Heart right ventricle (tissue), 16 donors: Measurements from ENCODE around the gene HDAC9. TPM values are rescaled to one million over a fixed set of nuclear protein-coding genes. Genes with fewer than 3 reads are reported as not detected.

ENCODE experiments used
- ATAC-seq, 8 donors: fragments of 200-7000 bp; cut with Tn5 transposase; one replicate each; pipeline ENCODE4 v1.9.1; 2020; ENCODE audit warnings: mild to moderate bottlenecking in 8 of 8, moderate library complexity in 8 of 8, moderate number of reproducible peaks in 1 of 8
- DNase-seq, 2 donors: peaks; one replicate each; pipeline ENCODE4 v3.0.0-alpha.2; 2020
- H3K27ac ChIP-seq, 10 donors: fragments of 200-600 bp; sonication (generic) in 2 of 10; one replicate each; pipeline versions ENCODE4 v1.5.0 to v1.8.0; 2020 to 2022; ENCODE audit warnings: mild to moderate bottlenecking in 3 of 10
- H3K27me3 ChIP-seq, 7 donors: fragments of 200-600 bp; one replicate each; pipeline ENCODE4 v1.8.0; 2021 to 2022; ENCODE audit warnings: mild to moderate bottlenecking in 2 of 7
- H3K36me3 ChIP-seq, 9 donors: fragments of 200-600 bp; sonication (generic) in 1 of 9; one replicate each; pipeline versions ENCODE4 v1.5.0 to v1.8.0; 2020 to 2022; ENCODE audit warnings: mild to moderate bottlenecking in 2 of 9
- H3K4me1 ChIP-seq, 9 donors: fragments of 200-600 bp; sonication (generic) in 1 of 9; one replicate each; pipeline versions ENCODE4 v1.5.0 to v1.8.0; 2020 to 2022; ENCODE audit warnings: mild to moderate bottlenecking in 4 of 9
- H3K4me3 ChIP-seq, 10 donors: fragments of 200-600 bp; sonication (generic) in 2 of 10; one replicate each; pipeline versions ENCODE4 v1.5.0 to v1.8.0; 2020 to 2022; ENCODE audit warnings: mild to moderate bottlenecking in 7 of 10, moderate library complexity in 2 of 10
- H3K9me3 ChIP-seq, 11 donors: fragments of 200-600 bp in 10 of 11; sonication (generic) in 2 of 11; one replicate each; pipeline versions ENCODE4 v1.5.0 to v1.8.0; 2013 to 2022; ENCODE audit warnings: mild to moderate bottlenecking in 2 of 11, control low read depth in 1 of 11, moderate library complexity in 1 of 11
- CTCF ChIP-seq, 9 donors: fragments of 200-600 bp; sonication (generic) in 2 of 9; IDR thresholded peaks; one replicate each; pipeline versions ENCODE4 v1.5.0 to v1.8.0; 2021 to 2022; ENCODE audit warnings: antibody characterized with exemption in 9 of 9, mild to moderate bottlenecking in 5 of 9, moderate library complexity in 1 of 9
- WGBS, 2 donors: extraction: QIAGEN DNeasy Blood & Tissue Kit; methylation state at CpG; one replicate each; pipeline ENCODE4 v1.1.7; 2013; ENCODE audit warnings: inconsistent platforms in 1 of 2; 5-methylcytosine and 5-hydroxymethylcytosine counted together
- intact Hi-C, 10 donors: fragments of 100-400 bp; cut with DNase I; formaldehyde crosslinking; loops; one replicate each; pipeline versions ENCODE4 v1.11.1 to v1.14.2; 2022
- polyA plus RNA-seq, 2 donors: library from polyadenylated mRNA; stranded (reverse); fragments of 200-250 nt; gene quantifications; one replicate each; pipeline ENCODE4 v1.2.3, GENCODE V29; 2013
- total RNA-seq, 10 donors: library from RNA; stranded (reverse); fragmentation: NEBNext Ultra II Directional in 3 of 10; extraction: Animal tissue kit (Norgen Biotek cat#: 25700) in 3 of 10; gene quantifications; one replicate each; pipeline versions ENCODE4 v1.2.1 to v1.2.4, GENCODE V29; 2021 to 2023
- donor health status: Arrhythmogenic right ventricular cardiomyopathy.
- donor health status: ischemic (EF 13 %, LVEDD 7.1; RV severe dilation, severe dysfunction).
- donor health status: healthy with polysubstance abuse.
- donor health status: DM: no; HTN: yes; CAD: no.
- donor health status: DM: no; HTN: no; CAD: no.
- donor health status: ischemic (EF 25% LVEDD 6.9; RV normal size, moderate dysfunction).
- donor health status: ischemic (EF 25% LVEDD 5.7; RV mildly dilated, moderate dysfunction).
- donor health status: healthy.
- donor health status: DM: yes; HTN: yes; CAD: no.
- donor health status: Ischemic cardiomyopathy.
- donor health status: ischemic (EF 35%, LVEDD 5.7; RV mildly dilated, moderate dysfunction).
- donor health status: nonischemic (EF 11% LVEDD 7.7; RV severe dilation, severe dysfunction).
- donor health status: DM: yes; HTN: yes; CAD: no.
- donor health status: PGD.
- donor health status: ischemic (EF 29% LVEDD 5.4; RV normal size, mild dysfunction).
- donor health status: nonischemic (EF 23%, LVEDD 6.1; RV moderate dilation, normal function).

Gene HDAC9
- total and polyA plus RNA-seq, 12 donors, result 1.9 to 66.1 (median 38.6) TPM

- Histone ChIP-seq H3K4me3 (no peak overlapping the region), H3K4me1 (peaks cover 0 to 15% (median 0%) of the 10 kb centered on the region in 9 donors), H3K27ac (no peak overlapping the region), H3K27me3 (no peaks in the 10 kb centered on the region), H3K36me3 (no peaks in the 10 kb centered on the region), H3K9me3 (no peaks in the 10 kb centered on the region)
- TF ChIP-seq CTCF (IDR thresholded peaks at IDR 0.05), result no peak
- DNase-seq (no peak), ATAC-seq (peak in 4 of 8 donors; percentile 34 to 76 (median 71))
- intact Hi-C loops, result no loop called here
These were observed 23.9 kb upstream of the HDAC9 start for GRCh38 chr7:18471476-18472160.

- Histone ChIP-seq H3K4me3 (no peak overlapping the region), H3K4me1 (peaks cover 0 to 15% (median 0%) of the 10 kb centered on the region in 9 donors), H3K9me3 (no peaks in the 10 kb centered on the region), H3K27ac (no peak overlapping the region), H3K27me3 (no peaks in the 10 kb centered on the region), H3K36me3 (no peaks in the 10 kb centered on the region)
- intact Hi-C loops, result no loop called here
- DNase-seq, result no peak
- no peak for TF ChIP-seq CTCF (IDR thresholded peaks at IDR 0.05)
- 91 to 100% methylated on average over 2 of the region's 2 CpGs for WGBS, 2 donors
- ATAC-seq, result no peak
These were observed 23.4 kb upstream of the HDAC9 start for GRCh38 chr7:18472161-18472483.

- no peaks in the 10 kb centered on the region for H3K9me3 ChIP-seq
- DNase-seq, result no peak
- no peak overlapping the region for H3K27ac ChIP-seq
- WGBS, 2 donors, result 98 to 99% methylated on average over 2 of the region's 2 CpGs
- H3K4me3 ChIP-seq, result no peak overlapping the region
- intact Hi-C loops, result no loop called here
- no peaks in the 10 kb centered on the region for H3K27me3 ChIP-seq
- peaks cover 0 to 15% (median 0%) of the 10 kb centered on the region in 9 donors for H3K4me1 ChIP-seq
- TF ChIP-seq CTCF (IDR thresholded peaks at IDR 0.05), result no peak
- ATAC-seq, result no peak
- H3K36me3 ChIP-seq, result no peaks in the 10 kb centered on the region
These were observed 22.4 kb upstream of the HDAC9 start for GRCh38 chr7:18473119-18473518.

- intact Hi-C loops, result no loop called here
- peaks cover 0 to 19% (median 0%) of the 10 kb centered on the region in 9 donors for H3K4me1 ChIP-seq
- ATAC-seq (no peak), DNase-seq (no peak)
- whole genome bisulfite sequencing, 2 donors, result 87 to 91% methylated on average over 1 of the region's 1 CpG
- no peak overlapping the region for H3K4me3 ChIP-seq
- no peaks in the 10 kb centered on the region for H3K27me3 ChIP-seq
- H3K27ac ChIP-seq, result no peak overlapping the region
- no peaks in the 10 kb centered on the region for H3K9me3 ChIP-seq
- no peak for TF ChIP-seq CTCF (IDR thresholded peaks at IDR 0.05)
- no peaks in the 10 kb centered on the region for H3K36me3 ChIP-seq
These were observed 20.6 kb upstream of the HDAC9 start for GRCh38 chr7:18474944-18475343.
